Liver (tissue), 9 donors: ENCODE results near the gene CNOT3. TPM values are rescaled to one million over a fixed set of nuclear protein-coding genes. Genes with fewer than 3 reads are reported as not detected.

Experiments
- DNase-seq: peaks from one replicate; pipeline ENCODE4 v3.0.0-alpha.2; 2017; ENCODE audit warnings: low spot score
- H3K27ac ChIP-seq, 2 donors: one replicate each; pipeline ENCODE4 v1.7.0; 2013; ENCODE audit warnings: inconsistent platforms in 2 of 2, low read length in 2 of 2, control low read depth in 1 of 2, low read depth in 1 of 2, mild to moderate bottlenecking in 1 of 2
- H3K27me3 ChIP-seq, 4 donors: one replicate each; pipeline versions ENCODE4 v1.6.1 to v1.7.0; 2013; ENCODE audit warnings: low read length in 3 of 4, inconsistent platforms in 1 of 4, mild to moderate bottlenecking in 1 of 4, moderate library complexity in 1 of 4; ENCODE audit not compliant: control insufficient read depth in 4 of 4, insufficient read depth in 4 of 4
- H3K36me3 ChIP-seq, 4 donors: one replicate each; pipeline versions ENCODE4 v1.6.1 to v1.7.0; 2013; ENCODE audit warnings: low read length in 3 of 4, mild to moderate bottlenecking in 3 of 4, low read depth in 1 of 4, moderate library complexity in 1 of 4; ENCODE audit not compliant: control insufficient read depth in 4 of 4, insufficient read depth in 3 of 4
- H3K4me1 ChIP-seq, 4 donors: one replicate each; pipeline versions ENCODE4 v1.6.1 to v1.7.0; 2013; ENCODE audit warnings: low read length in 3 of 4, mild to moderate bottlenecking in 3 of 4, moderate library complexity in 1 of 4; ENCODE audit not compliant: control insufficient read depth in 4 of 4, insufficient read depth in 4 of 4
- H3K4me3 ChIP-seq, 3 donors: one replicate each; pipeline versions ENCODE4 v1.6.1 to v1.7.0; 2013; ENCODE audit warnings: low read length in 3 of 3, control low read depth in 1 of 3, low read depth in 1 of 3, mild to moderate bottlenecking in 1 of 3
- H3K9ac ChIP-seq, 2 donors: one replicate each; pipeline ENCODE4 v1.7.0; 2013; ENCODE audit warnings: low read length in 2 of 2, mild to moderate bottlenecking in 2 of 2, moderate library complexity in 2 of 2, control low read depth in 1 of 2, low read depth in 1 of 2
- H3K9me3 ChIP-seq, 4 donors: one replicate each; pipeline versions ENCODE4 v1.6.1 to v1.7.0; 2013; ENCODE audit warnings: low read length in 3 of 4; ENCODE audit not compliant: control insufficient read depth in 4 of 4
- ATF3 ChIP-seq: IDR thresholded peaks from 2 replicates; pipeline ENCODE4 v1.6.1; 2016; ENCODE audit warnings: antibody characterized with exemption
- CTCF ChIP-seq: fragments of 150-350 bp; IDR thresholded peaks from 2 replicates; pipeline ENCODE4 v1.5.1; 2017; ENCODE audit warnings: improper control_type of control experiment, low read depth, low read length; ENCODE audit not compliant: missing input control
- EGR1 ChIP-seq, 2 donors: IDR thresholded peaks; 2 replicates each; pipeline ENCODE4 v1.6.1; 2016 to 2018; ENCODE audit warnings: antibody characterized with exemption in 2 of 2, low read depth in 2 of 2
- FOXA1 ChIP-seq: IDR thresholded peaks from 2 replicates; pipeline ENCODE4 v1.6.1; 2016; ENCODE audit warnings: antibody characterized with exemption
- GABPA ChIP-seq, 2 donors: IDR thresholded peaks in 1 of 2; conservative IDR thresholded peaks in 1 of 2; 2 replicates each; pipeline ENCODE4 v1.6.1; 2016; ENCODE audit warnings: antibody characterized with exemption in 2 of 2, mild to moderate bottlenecking in 1 of 2, moderate library complexity in 1 of 2
- HNF4A ChIP-seq, 2 donors: conservative IDR thresholded peaks; 2 replicates each; pipeline ENCODE4 v1.6.1; 2016; ENCODE audit warnings: antibody characterized with exemption in 2 of 2, mild to moderate bottlenecking in 2 of 2
- HNF4G ChIP-seq: IDR thresholded peaks from 2 replicates; pipeline ENCODE4 v1.6.1; 2016; ENCODE audit warnings: antibody characterized with exemption
- JUND ChIP-seq, 2 donors: IDR thresholded peaks; 2 replicates each; pipeline ENCODE4 v1.6.1; 2016; ENCODE audit warnings: antibody characterized with exemption in 2 of 2
- MAX ChIP-seq: IDR thresholded peaks from 2 replicates; pipeline ENCODE4 v1.6.1; 2016; ENCODE audit warnings: antibody characterized with exemption
- NR2F2 ChIP-seq: IDR thresholded peaks from 2 replicates; pipeline ENCODE4 v1.6.1; 2016; ENCODE audit warnings: antibody characterized with exemption
- RAD21 ChIP-seq, 2 donors: IDR thresholded peaks; 2 replicates each; pipeline ENCODE4 v1.6.1; 2016; ENCODE audit warnings: antibody characterized with exemption in 2 of 2, mild to moderate bottlenecking in 2 of 2
- REST ChIP-seq: IDR thresholded peaks from 2 replicates; pipeline ENCODE4 v1.6.1; 2016; ENCODE audit warnings: antibody characterized with exemption, mild to moderate bottlenecking
- RXRA ChIP-seq, 2 donors: IDR thresholded peaks; 2 replicates each; pipeline ENCODE4 v1.6.1; 2017 to 2018; ENCODE audit warnings: antibody characterized with exemption in 2 of 2, mild to moderate bottlenecking in 1 of 2
- SP1 ChIP-seq: IDR thresholded peaks from 2 replicates; pipeline ENCODE4 v1.6.1; 2018; ENCODE audit warnings: antibody characterized with exemption, mild to moderate bottlenecking
- TAF1 ChIP-seq: conservative IDR thresholded peaks from 2 replicates; pipeline ENCODE4 v1.6.1; 2016; ENCODE audit warnings: antibody characterized with exemption, mild to moderate bottlenecking
- YY1 ChIP-seq: IDR thresholded peaks from 2 replicates; pipeline ENCODE4 v1.6.1; 2016; ENCODE audit warnings: antibody characterized with exemption, mild to moderate bottlenecking
- ZBTB33 ChIP-seq: IDR thresholded peaks from 2 replicates; pipeline ENCODE4 v1.6.1; 2016; ENCODE audit warnings: antibody characterized with exemption
- WGBS: extraction: QIAGEN DNeasy Blood & Tissue Kit; methylation state at CpG from one replicate; pipeline ENCODE4 v1.1.7; 2013; 5-methylcytosine and 5-hydroxymethylcytosine counted together
- polyA plus RNA-seq, 2 donors: library from polyadenylated mRNA; stranded (reverse) in 1 of 2; unstranded in 1 of 2; fragments of 200-250 nt in 1 of 2; fragments of >200 nt in 1 of 2; fragmentation: Nextera tagmentation in 1 of 2; extraction: Ambion mirVana in 1 of 2; gene quantifications; one replicate each; pipeline versions ENCODE4 v1.2.1 to v1.2.3, GENCODE V29; 2013 to 2015
- total RNA-seq, 2 donors: library from RNA; depleted of rRNA; stranded (reverse); fragments of >200 nt; gene quantifications; one replicate each; pipeline ENCODE4 v1.2.3, GENCODE V29; 2014
- donor health status: healthy.
- donor health status: healthy.
- donor health status: healthy.
- donor health status: healthy.
- donor health status: healthy.

Gene CNOT3
- total and polyA plus RNA-seq, 4 donors = 3.7 to 13.0 (median 9.1) TPM

GRCh38 chr19:54173951-54174834, 36.6 kb downstream of the CNOT3 start:
- TF ChIP-seq MAX = no peak
- no peak for TF ChIP-seq RXRA (IDR thresholded peaks at IDR 0.05)
- no peak for TF ChIP-seq HNF4A (conservative IDR thresholded peaks at IDR 0.05)
- TF ChIP-seq YY1 = no peak
- TF ChIP-seq CTCF = no peak
- TF ChIP-seq HNF4G = no peak
- no peak for TF ChIP-seq ZBTB33
- no peak for TF ChIP-seq ATF3
- no peak for TF ChIP-seq JUND (IDR thresholded peaks at IDR 0.05)
- TF ChIP-seq EGR1 (IDR thresholded peaks at IDR 0.05; ENCODE audit: low read depth in 2 of 2) = no peak
- no peak for TF ChIP-seq NR2F2
- no peak overlapping the region for H3K27ac ChIP-seq
- no peak overlapping the region for H3K4me3 ChIP-seq
- no peak for DNase-seq
- H3K9ac ChIP-seq = no peak overlapping the region
- peaks cover 0 to 6% (median 2%) of the 10 kb centered on the region in 4 donors for H3K36me3 ChIP-seq
- H3K4me1 ChIP-seq = no peaks in the 10 kb centered on the region
- no peaks in the 10 kb centered on the region for H3K9me3 ChIP-seq
- H3K27me3 ChIP-seq = no peaks in the 10 kb centered on the region
- WGBS = 86% methylated on average over 25 of the region's 25 CpGs

- DNase-seq = peak; percentile 70
- Histone ChIP-seq H3K9me3 (no peaks in the 10 kb centered on the region), H3K9ac (no peak overlapping the region), H3K4me3 (no peak overlapping the region), H3K27me3 (no peaks in the 10 kb centered on the region), H3K27ac (no peak overlapping the region), H3K4me1 (no peaks in the 10 kb centered on the region), H3K36me3 (peaks cover 0 to 16% (median 6%) of the 10 kb centered on the region in 4 donors)
- TF ChIP-seq ATF3 (no peak), GABPA (IDR thresholded peaks at IDR 0.05 in 1 of 2, conservative IDR thresholded peaks at IDR 0.05 in 1 of 2) (no peak), RXRA (IDR thresholded peaks at IDR 0.05) (no peak), ZBTB33 (no peak), HNF4G (no peak), SP1 (no peak), NR2F2 (no peak), HNF4A (conservative IDR thresholded peaks at IDR 0.05) (no peak), JUND (IDR thresholded peaks at IDR 0.05) (no peak), TAF1 (no peak), FOXA1 (no peak), REST (no peak), EGR1 (IDR thresholded peaks at IDR 0.05; ENCODE audit: low read depth in 2 of 2) (no peak), RAD21 (IDR thresholded peaks at IDR 0.05) (no peak), YY1 (no peak)
- 87% methylated on average over 23 of the region's 23 CpGs for WGBS
Observed at GRCh38 chr19:54178581-54179261, 41.2 kb downstream of the CNOT3 start.
